Pancreas (tissue), 10 donors: Measurements from ENCODE around the gene RAB9A. TPM values are rescaled to one million over a fixed set of nuclear protein-coding genes. Genes with fewer than 3 reads are reported as not detected.

Experiments used
- ATAC-seq, 4 donors: fragments of 200-7000 bp; cut with Tn5 transposase; one replicate each; pipeline versions ENCODE4 v1.8.0 to v1.9.1; 2020; ENCODE audit warnings: mild to moderate bottlenecking in 4 of 4, moderate library complexity in 4 of 4
- DNase-seq, 6 donors: peaks; one replicate each; pipeline ENCODE4 v3.0.0-alpha.2; 2020
- FAIRE-seq: peaks from 2 replicates; lab custom pipeline; 2012; peaks lifted over from hg19 to GRCh38; lab: Jason Lieb, UNC
- H3K27ac ChIP-seq, 4 donors: fragments of 200-600 bp; sonication (generic); 1 replicate in 3 of 4; 2 replicates in 1 of 4; pipeline versions ENCODE4 v1.5.0 to v1.8.0; 2020
- H3K27me3 ChIP-seq, 4 donors: fragments of 200-600 bp; one replicate each; pipeline ENCODE4 v1.8.0; 2021
- H3K36me3 ChIP-seq, 3 donors: fragments of 200-600 bp; sonication (generic) in 1 of 3; one replicate each; pipeline versions ENCODE4 v1.5.0 to v1.8.0; 2020 to 2021
- H3K4me1 ChIP-seq, 3 donors: fragments of 200-600 bp; one replicate each; pipeline ENCODE4 v1.8.0; 2021
- H3K4me3 ChIP-seq, 4 donors: fragments of 200-600 bp; sonication (generic) in 2 of 4; one replicate each; pipeline versions ENCODE4 v1.5.0 to v1.8.0; 2020 to 2021
- H3K9me3 ChIP-seq, 4 donors: fragments of 200-600 bp; one replicate each; pipeline ENCODE4 v1.8.0; 2021
- CTCF ChIP-seq, 4 donors: fragments of 200-600 bp; sonication (generic) in 3 of 4; IDR thresholded peaks; one replicate each; pipeline versions ENCODE4 v1.5.0 to v1.8.0; 2021; ENCODE audit warnings: antibody characterized with exemption in 4 of 4
- WGBS, 2 donors: extraction: QIAGEN DNeasy Blood & Tissue Kit; methylation state at CpG; one replicate each; pipeline ENCODE4 v1.1.7; 2013; 5-methylcytosine and 5-hydroxymethylcytosine counted together
- intact Hi-C, 3 donors: fragments of 100-400 bp; cut with DNase I; formaldehyde crosslinking; loops; one replicate each; pipeline versions ENCODE4 v1.11.1 to v1.14.2; 2022
- polyA plus RNA-seq, 2 donors: library from polyadenylated mRNA; stranded (reverse); fragments of 200-250 nt; gene quantifications; one replicate each; pipeline ENCODE4 v1.2.3, GENCODE V29; 2013
- total RNA-seq, 6 donors: library from RNA; stranded (reverse); fragmentation: NEBNext Ultra II Directional in 4 of 6; extraction: Animal tissue kit (Norgen Biotek cat#: 25700) in 4 of 6; gene quantifications; one replicate each; pipeline versions ENCODE4 v1.2.1 to v1.2.4, GENCODE V29; 2021 to 2023
- donor health status: healthy with polysubstance abuse.
- donor health status: DM: no; HTN: no; CAD: no; lungs with moderate emphysema.
- donor health status: DM: no; HTN: no; CAD: no.
- donor health status: control.
- donor health status: control.
- donor health status: Bipolar disorder and iron deficiency.
- donor health status: DM: yes; HTN: yes; CAD: no.
- donor health status: DM: no; HTN: no; CAD: no.
- donor health status: DM: no; HTN: no; CAD: no.
- donor health status: DM: yes; HTN: yes; CAD: no.

RAB9A gene
- total and polyA plus RNA-seq, 8 donors, result 8.7 to 22.0 (median 16.5) TPM

- Histone ChIP-seq H3K36me3 (no peaks in the 10 kb centered on the region), H3K9me3 (no peaks in the 10 kb centered on the region), H3K4me3 (no peak overlapping the region), H3K4me1 (peaks cover 0 to 27% (median 7%) of the 10 kb centered on the region in 3 donors), H3K27ac (peak overlapping the region in 3 of 4 donors; percentile 4 to 97 (median 96)), H3K27me3 (no peaks in the 10 kb centered on the region)
- 14 to 48% methylated on average over 7 of the region's 7 CpGs for WGBS, 2 donors
- intact Hi-C loops, result no loop called here
- no peak for TF ChIP-seq CTCF (IDR thresholded peaks at IDR 0.05)
- DNase-seq (peak in 2 of 6 donors; percentile 40 to 65), ATAC-seq (peak in 2 of 4 donors; percentile 8 to 14), FAIRE-seq (no peak)
These were observed 4.5 kb downstream of the RAB9A start for GRCh38 chrX:13693341-13693961.

GRCh38 chrX:13694359-13694758 lies 5.4 kb downstream of the RAB9A start:
- WGBS, 2 donors, result 35 to 60% methylated on average over 2 of the region's 2 CpGs
- no peak for TF ChIP-seq CTCF (IDR thresholded peaks at IDR 0.05)
- Histone ChIP-seq H3K4me1 (peaks cover 0 to 28% (median 7%) of the 10 kb centered on the region in 3 donors), H3K27ac (peak overlapping the region in 1 of 4 donors; percentile 96), H3K36me3 (no peaks in the 10 kb centered on the region), H3K27me3 (no peaks in the 10 kb centered on the region), H3K4me3 (no peak overlapping the region), H3K9me3 (no peaks in the 10 kb centered on the region)
- ATAC-seq (no peak), FAIRE-seq (no peak), DNase-seq (no peak)
- intact Hi-C loops, result no loop called here

GRCh38 chrX:13694983-13695382 lies 6.1 kb downstream of the RAB9A start:
- TF ChIP-seq CTCF (IDR thresholded peaks at IDR 0.05), result no peak
- H3K9me3 ChIP-seq, result no peaks in the 10 kb centered on the region
- H3K4me1 ChIP-seq, result peaks cover 0 to 30% (median 7%) of the 10 kb centered on the region in 3 donors
- peak; percentile 32 for FAIRE-seq
- intact Hi-C loops, result no loop called here
- no peak overlapping the region for H3K4me3 ChIP-seq
- ATAC-seq, result no peak
- H3K27me3 ChIP-seq, result no peaks in the 10 kb centered on the region
- no peak overlapping the region for H3K27ac ChIP-seq
- WGBS, 2 donors, result 53 to 70% methylated on average over 8 of the region's 8 CpGs
- no peak for DNase-seq
- H3K36me3 ChIP-seq, result no peaks in the 10 kb centered on the region

GRCh38 chrX:13695601-13696115 lies 6.7 kb downstream of the RAB9A start:
- Histone ChIP-seq H3K9me3 (no peaks in the 10 kb centered on the region), H3K4me3 (no peak overlapping the region), H3K36me3 (no peaks in the 10 kb centered on the region), H3K27ac (no peak overlapping the region), H3K4me1 (peaks cover 0 to 33% (median 7%) of the 10 kb centered on the region in 3 donors), H3K27me3 (no peaks in the 10 kb centered on the region)
- intact Hi-C loops, result no loop called here
- no peak for TF ChIP-seq CTCF (IDR thresholded peaks at IDR 0.05)
- no peak for FAIRE-seq
- ATAC-seq, result no peak
- WGBS, 2 donors, result 74 to 81% methylated on average over 4 of the region's 4 CpGs
- DNase-seq, result no peak

- peaks cover 0 to 39% (median 15%) of the 10 kb centered on the region in 3 donors for H3K4me1 ChIP-seq
- H3K9me3 ChIP-seq, result no peaks in the 10 kb centered on the region
- no peak overlapping the region for H3K27ac ChIP-seq
- ATAC-seq, result no peak
- no peaks in the 10 kb centered on the region for H3K27me3 ChIP-seq
- no peak for DNase-seq
- H3K4me3 ChIP-seq, result no peak overlapping the region
- intact Hi-C loops, result no loop called here
- no peak for TF ChIP-seq CTCF (IDR thresholded peaks at IDR 0.05)
- 89 to 97% methylated on average over 2 of the region's 2 CpGs for WGBS, 2 donors
- FAIRE-seq, result no peak
- no peaks in the 10 kb centered on the region for H3K36me3 ChIP-seq
These were observed 8.5 kb downstream of the RAB9A start for GRCh38 chrX:13697455-13697854.
